ENCODE results near the gene HMX1. TPM values are rescaled to one million over a fixed set of nuclear protein-coding genes. Genes with fewer than 3 reads are reported as not detected.

The HMX1 gene
- total RNA-seq, 4 donors from 2014 or later, result 0.84 TPM; not detected in 3

GRCh38 chr4:8869898-8870646 lies 1.6 kb downstream of the HMX1 start:
- DNase-seq (ENCODE audit: low spot score in 2 of 2), result no peak
- no peak overlapping the region for H3K4me3 ChIP-seq (ENCODE audit: low read depth, poor library complexity, severe bottlenecking)
- intact Hi-C loops (cut with DNase I; ENCODE audit: low total_unique reads), result no loop called here
- TF ChIP-seq POLR2A (IDR thresholded peaks at IDR 0.05) (no peak), CTCF (IDR thresholded peaks at IDR 0.05) (no peak)
- WGBS, 2 donors, result 45 to 47% methylated on average over 11 of the region's 11 CpGs

DNA sequence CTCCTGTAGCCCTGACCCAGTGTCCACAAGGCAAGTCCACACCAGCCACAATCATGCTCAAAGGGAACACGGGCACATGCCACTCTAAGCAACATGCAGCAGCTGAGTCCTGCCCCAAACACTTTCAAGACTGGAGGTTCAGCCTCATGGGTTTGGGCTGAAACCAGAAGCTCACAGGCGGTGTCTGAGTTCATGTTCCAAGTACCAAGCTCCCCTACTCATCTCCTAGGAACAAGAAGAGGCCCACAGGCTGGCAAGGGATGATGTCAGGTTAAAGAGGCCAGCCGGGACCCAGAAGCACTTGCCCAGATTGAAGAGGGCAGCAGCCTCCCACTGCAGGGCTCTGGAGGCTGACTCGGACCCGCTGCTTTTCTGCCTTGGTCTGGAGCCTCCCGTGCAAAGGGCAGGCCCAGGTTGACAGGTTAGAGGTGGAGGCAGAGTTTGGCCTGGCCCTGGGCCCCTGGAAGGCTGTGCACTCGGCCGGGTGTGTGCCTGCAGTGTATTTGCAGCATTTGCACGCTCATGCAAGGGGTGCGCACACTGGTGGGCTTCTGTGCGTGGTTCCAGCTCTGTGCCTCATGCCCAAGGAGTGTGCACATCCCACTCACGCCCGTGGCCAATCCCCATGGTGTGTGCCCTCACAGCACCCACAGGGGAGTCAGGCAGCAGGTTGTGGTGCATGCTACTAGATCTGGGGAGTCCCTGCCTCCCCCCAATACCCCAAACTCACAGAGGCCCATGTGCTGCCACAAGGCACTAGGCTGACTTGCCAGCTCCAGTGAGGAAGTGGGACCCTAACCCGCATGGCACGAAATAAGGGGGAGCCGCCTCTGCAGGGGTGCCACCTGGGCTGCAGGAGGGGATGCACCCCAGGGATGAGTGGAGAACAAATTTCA lies 2.4 kb downstream of the HMX1 start:
- no peak overlapping the region for H3K4me3 ChIP-seq (ENCODE audit: low read depth, poor library complexity, severe bottlenecking)
- DNase-seq (ENCODE audit: low spot score in 2 of 2), result no peak
- WGBS, 2 donors, result 51% methylated on average over 14 to 16 of the region's 16 CpGs
- TF ChIP-seq CTCF (IDR thresholded peaks at IDR 0.05), result no peak
- no peak for TF ChIP-seq POLR2A (IDR thresholded peaks at IDR 0.05)
- intact Hi-C loops (cut with DNase I; ENCODE audit: low total_unique reads), result no loop called here

GRCh38 chr4:8868321-8869001 lies 3.2 kb downstream of the HMX1 start:
- WGBS, 2 donors, result 34 to 47% methylated on average over 19 to 22 of the region's 22 CpGs
- intact Hi-C loops (cut with DNase I; ENCODE audit: low total_unique reads), result no loop called here
- TF ChIP-seq POLR2A (IDR thresholded peaks at IDR 0.05) (no peak), CTCF (IDR thresholded peaks at IDR 0.05) (no peak)

DNA sequence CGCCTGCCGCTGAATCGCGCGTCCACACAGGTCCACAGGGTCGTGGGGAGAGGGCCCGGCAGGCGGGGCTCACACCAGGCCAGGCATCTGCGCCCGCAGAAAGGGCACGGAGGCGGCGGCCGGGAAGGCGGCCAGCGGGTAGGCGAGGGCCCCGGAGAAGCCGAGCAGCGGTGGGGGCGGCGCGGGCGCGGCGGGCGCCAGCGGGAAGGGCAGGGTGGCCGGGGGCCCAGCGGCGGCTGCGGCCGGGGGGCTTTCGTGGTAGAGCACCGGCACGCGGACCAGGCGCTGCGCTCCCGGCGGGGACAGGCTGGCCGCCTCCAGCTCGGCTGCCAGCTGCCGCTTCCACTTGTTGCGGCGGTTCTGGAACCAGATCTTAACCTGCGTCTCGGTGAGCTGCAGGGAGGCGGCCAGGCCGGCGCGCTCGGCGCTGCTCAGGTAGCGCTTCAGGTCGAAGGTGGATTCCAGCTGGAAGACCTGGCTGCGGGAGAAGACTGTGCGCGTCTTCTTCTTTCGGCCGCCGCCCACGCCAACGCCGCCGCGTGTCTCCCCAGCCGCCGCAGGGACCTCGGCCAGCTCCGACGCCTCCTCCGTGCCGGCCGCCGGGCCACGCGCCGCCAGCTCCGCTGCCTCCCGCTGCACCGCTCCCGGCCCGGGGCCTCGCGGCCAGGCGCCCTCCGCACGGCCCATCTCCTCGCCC lies 3.9 kb downstream of the HMX1 start:
- H3K4me3 ChIP-seq (ENCODE audit: low read depth, poor library complexity, severe bottlenecking), result no peak overlapping the region

More at GRCh38 chr4:8868321-8869001, 3.2 kb downstream of the HMX1 start:
- no peak overlapping the region for H3K4me3 ChIP-seq (ENCODE audit: low read depth, poor library complexity, severe bottlenecking)
- DNase-seq (ENCODE audit: low spot score in 2 of 2), result no peak

More for the DNA sequence above, 3.9 kb downstream of the HMX1 start:
- TF ChIP-seq CTCF (IDR thresholded peaks at IDR 0.05), result no peak
- no peak for TF ChIP-seq POLR2A (IDR thresholded peaks at IDR 0.05)
- no peak for DNase-seq (ENCODE audit: low spot score in 2 of 2)
- intact Hi-C loops (cut with DNase I; ENCODE audit: low total_unique reads), result no loop called here
- 13 to 20% methylated on average over 1 to 58 of the region's 90 CpGs for WGBS, 2 donors
